Adrenal gland (tissue), 5 donors: ENCODE data around the gene SLC48A1.

Experiments used
- POLR2A ChIP-seq, 2 donors: fragments of 450-650 bp; IDR thresholded peaks; one replicate each; pipeline ENCODE4 v1.6.1; 2017; ENCODE audit warnings: antibody characterized with exemption in 2 of 2, mild to moderate bottlenecking in 2 of 2, moderate library complexity in 1 of 2
- TF ChIP-seq, protein P1 (sequence below), 6 experiments: fragments of 450-650 bp in 4 of 6; fragments of 200-600 bp in 2 of 6; sonication (generic) in 1 of 6; IDR thresholded peaks; 1 replicate in 5 of 6; 2 replicates in 1 of 6; pipeline versions ENCODE4 v1.5.1 to v1.8.0; 2016 to 2021; ENCODE audit warnings: antibody characterized with exemption in 6 of 6, mild to moderate bottlenecking in 2 of 6, moderate library complexity in 1 of 6
- donor health status: DM: no; HTN: no; CAD: no.

DNA sequence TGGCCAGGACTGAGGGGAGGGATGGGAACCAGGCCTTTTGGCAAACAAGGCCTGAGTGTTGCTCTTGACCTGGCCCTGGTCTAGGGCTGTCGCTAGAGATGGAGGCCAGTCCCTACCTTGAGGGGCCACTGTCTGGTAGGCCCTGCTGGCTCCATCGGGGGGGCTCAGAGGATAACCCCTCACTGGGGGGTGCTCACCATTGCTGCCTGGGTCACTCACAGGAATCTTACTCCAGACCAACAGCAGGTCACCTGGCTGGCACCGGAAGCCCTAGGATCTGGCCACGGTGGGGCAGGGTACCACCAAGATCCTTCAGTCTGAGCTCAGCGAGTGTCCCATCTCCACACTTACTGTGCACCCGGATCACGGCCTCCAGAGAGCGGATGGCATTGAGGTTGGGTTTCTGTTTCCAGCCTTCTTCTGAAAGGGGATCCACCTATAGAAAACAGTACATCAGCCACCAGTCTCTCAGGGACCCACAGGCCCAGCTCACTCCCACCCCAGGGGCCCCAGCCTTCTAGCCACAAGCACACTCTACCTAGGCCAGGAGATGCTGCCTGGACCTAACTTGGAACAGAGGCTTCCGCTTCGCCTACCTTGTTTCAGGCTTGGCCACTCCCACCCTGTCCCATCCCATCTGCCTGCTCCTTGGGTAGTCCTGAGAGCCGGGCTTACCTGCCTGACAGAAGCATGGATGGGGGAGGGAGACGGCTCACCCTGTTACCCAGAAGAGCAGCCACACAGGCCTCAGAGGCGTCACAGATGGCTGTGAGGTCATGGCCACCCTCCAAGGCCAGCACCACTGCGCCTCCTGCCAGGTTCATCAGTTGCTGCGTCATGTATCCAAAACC lies 12.2 kb downstream of the SLC48A1 start:
- TF ChIP-seq POLR2A (IDR thresholded peaks at IDR 0.05): no peak
- TF ChIP-seq, protein P1, sequence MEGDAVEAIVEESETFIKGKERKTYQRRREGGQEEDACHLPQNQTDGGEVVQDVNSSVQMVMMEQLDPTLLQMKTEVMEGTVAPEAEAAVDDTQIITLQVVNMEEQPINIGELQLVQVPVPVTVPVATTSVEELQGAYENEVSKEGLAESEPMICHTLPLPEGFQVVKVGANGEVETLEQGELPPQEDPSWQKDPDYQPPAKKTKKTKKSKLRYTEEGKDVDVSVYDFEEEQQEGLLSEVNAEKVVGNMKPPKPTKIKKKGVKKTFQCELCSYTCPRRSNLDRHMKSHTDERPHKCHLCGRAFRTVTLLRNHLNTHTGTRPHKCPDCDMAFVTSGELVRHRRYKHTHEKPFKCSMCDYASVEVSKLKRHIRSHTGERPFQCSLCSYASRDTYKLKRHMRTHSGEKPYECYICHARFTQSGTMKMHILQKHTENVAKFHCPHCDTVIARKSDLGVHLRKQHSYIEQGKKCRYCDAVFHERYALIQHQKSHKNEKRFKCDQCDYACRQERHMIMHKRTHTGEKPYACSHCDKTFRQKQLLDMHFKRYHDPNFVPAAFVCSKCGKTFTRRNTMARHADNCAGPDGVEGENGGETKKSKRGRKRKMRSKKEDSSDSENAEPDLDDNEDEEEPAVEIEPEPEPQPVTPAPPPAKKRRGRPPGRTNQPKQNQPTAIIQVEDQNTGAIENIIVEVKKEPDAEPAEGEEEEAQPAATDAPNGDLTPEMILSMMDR (IDR thresholded peaks at IDR 0.05): no peak
